H1 (cell line): ENCODE data around the gene KCNN4. TPM values are rescaled to one million over a fixed set of nuclear protein-coding genes. Genes with fewer than 3 reads are reported as not detected.

Source experiments
- ASH2L ChIP-seq: fragments of 200-600, 300-600 bp; sonication (generic); IDR thresholded peaks from one replicate; pipeline ENCODE4 v1.7.1; 2017; ENCODE audit warnings: low read length
- BCL11A ChIP-seq, 2 experiments: IDR thresholded peaks; one replicate each; pipeline ENCODE4 v1.6.1; 2011; ENCODE audit warnings: low read depth in 2 of 2, low read length in 2 of 2, mild to moderate bottlenecking in 2 of 2
- CBX5 ChIP-seq: fragments of 300-800, 300-1000 bp; sonication (generic); IDR thresholded peaks from 2 replicates; pipeline ENCODE4 v1.7.1; 2016; ENCODE audit warnings: antibody characterized with exemption, low read length, low read depth
- GTF2F1 ChIP-seq: IDR thresholded peaks from 2 replicates; pipeline ENCODE4 v1.6.1; 2012; ENCODE audit warnings: low read depth, low read length, improper control_type of control experiment, borderline replicate concordance
- NRF1 ChIP-seq: IDR thresholded peaks from 2 replicates; pipeline ENCODE4 v1.6.1; 2011; ENCODE audit warnings: mild to moderate bottlenecking, low read depth, low read length, improper control_type of control experiment
- RXRA ChIP-seq: IDR thresholded peaks from 2 replicates; pipeline ENCODE4 v1.6.1; 2011; ENCODE audit warnings: low read depth, mild to moderate bottlenecking, low read length, moderate library complexity; ENCODE audit not compliant: insufficient read depth
- TAF1 ChIP-seq: IDR thresholded peaks from 2 replicates; pipeline ENCODE4 v1.6.1; 2011; ENCODE audit warnings: mild to moderate bottlenecking, low read depth, low read length
- TCF12 ChIP-seq: IDR thresholded peaks from 2 replicates; pipeline ENCODE4 v1.6.1; 2011; ENCODE audit warnings: low read depth, mild to moderate bottlenecking, low read length
- polyA plus RNA-seq, 7 experiments: library from polyadenylated mRNA; depleted of rRNA in 3 of 7; stranded (reverse) in 5 of 7; unstranded in 2 of 7; fragments of >200 nt in 5 of 7; fragments of 200-250 nt in 2 of 7; gene quantifications; 1 replicate in 5 of 7; 2 replicates in 1 of 7; 4 replicates in 1 of 7; pipeline versions ENCODE4 v1.2.1 to v1.2.3, GENCODE V29; 2011 to 2013; ENCODE audit warnings: missing spikeins in 2 of 7, mixed read lengths in 2 of 7
- total RNA-seq: library from RNA; stranded (reverse); fragmentation: NEBNext Ultra II Directional; extraction: Animal tissue kit (Norgen Biotek cat#: 25700); gene quantifications from 2 replicates; pipeline ENCODE4 v1.2.1, GENCODE V29; 2021
- TF ChIP-seq, protein P1 (sequence below): IDR thresholded peaks from 2 replicates; pipeline ENCODE4 v1.6.1; 2012; ENCODE audit warnings: low read length, inconsistent platforms

Gene KCNN4
- total and polyA plus RNA-seq, 2 of the 8 experiments (the other 6 are each of a cell fraction or from before 2014, with no cell fraction given) = 0.78 to 1.5 TPM

DNA sequence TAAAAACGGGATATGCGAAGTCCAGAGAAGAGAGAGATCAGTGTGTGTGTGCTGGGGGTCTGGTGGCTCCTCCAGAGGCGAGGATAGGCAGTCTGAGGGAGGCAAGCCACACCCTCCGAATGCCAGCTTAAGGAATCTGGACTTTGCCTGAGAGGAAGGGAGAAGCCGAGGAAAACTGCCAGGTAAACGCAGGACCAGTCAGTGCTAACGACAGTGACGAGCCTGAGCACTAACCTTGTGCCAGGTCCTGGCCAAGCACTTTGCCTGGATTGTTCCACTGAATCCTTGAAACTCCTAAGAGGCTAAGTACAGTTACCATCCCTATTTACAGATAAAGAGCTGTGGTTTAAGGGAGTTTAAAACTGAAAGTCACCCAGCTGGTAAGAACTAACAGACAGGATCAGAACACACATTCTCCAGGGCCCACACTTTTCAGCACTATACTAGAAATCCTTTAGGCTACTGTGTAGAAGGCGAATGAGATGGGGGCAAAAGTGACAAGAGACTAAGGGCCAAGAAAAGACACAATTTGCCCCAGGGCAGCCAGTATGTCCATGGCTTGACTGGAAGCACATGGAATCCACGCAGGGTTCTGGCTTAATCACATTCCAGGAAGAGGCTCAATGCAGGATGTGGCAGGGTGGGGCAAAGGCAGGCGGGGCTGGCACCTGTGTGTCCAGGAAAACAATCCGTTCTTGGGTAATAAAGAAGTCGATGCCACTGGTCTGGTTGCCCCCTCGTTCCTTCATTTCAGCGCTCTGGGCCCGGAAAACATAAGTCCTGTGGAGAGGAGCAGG is 41.1 kb downstream of the KCNN4 start (continued):
- TF ChIP-seq, protein P1, sequence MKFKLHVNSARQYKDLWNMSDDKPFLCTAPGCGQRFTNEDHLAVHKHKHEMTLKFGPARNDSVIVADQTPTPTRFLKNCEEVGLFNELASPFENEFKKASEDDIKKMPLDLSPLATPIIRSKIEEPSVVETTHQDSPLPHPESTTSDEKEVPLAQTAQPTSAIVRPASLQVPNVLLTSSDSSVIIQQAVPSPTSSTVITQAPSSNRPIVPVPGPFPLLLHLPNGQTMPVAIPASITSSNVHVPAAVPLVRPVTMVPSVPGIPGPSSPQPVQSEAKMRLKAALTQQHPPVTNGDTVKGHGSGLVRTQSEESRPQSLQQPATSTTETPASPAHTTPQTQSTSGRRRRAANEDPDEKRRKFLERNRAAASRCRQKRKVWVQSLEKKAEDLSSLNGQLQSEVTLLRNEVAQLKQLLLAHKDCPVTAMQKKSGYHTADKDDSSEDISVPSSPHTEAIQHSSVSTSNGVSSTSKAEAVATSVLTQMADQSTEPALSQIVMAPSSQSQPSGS = no peak
- TF ChIP-seq BCL11A (IDR thresholded peaks at IDR 0.05; ENCODE audit: low read depth in 2 of 2, low read length in 2 of 2) (no peak), TCF12 (no peak), NRF1 (no peak), ASH2L (no peak), RXRA (no peak), GTF2F1 (no peak), CBX5 (no peak), TAF1 (no peak)
